ENCODE data around the gene AQP12B. TPM values are rescaled to one million over a fixed set of nuclear protein-coding genes. Genes with fewer than 3 reads are reported as not detected.
"Not testable (repeated sequence)": the region's sequence is repeated elsewhere in the genome, so short reads cannot be mapped to it uniquely, and the experiment has no call there.

The AQP12B gene
- total and polyA plus RNA-seq, 5 donors, result not detected

- ATAC-seq; H3K27ac ChIP-seq (ENCODE audit: low read length); H3K9me3 ChIP-seq (ENCODE audit: control insufficient read depth, low read length); H3K4me1 ChIP-seq (ENCODE audit: control insufficient read depth, insufficient read depth, low read length); H3K4me3 ChIP-seq (ENCODE audit: low read length); H3K27me3 ChIP-seq (ENCODE audit: control insufficient read depth, insufficient read depth); intact Hi-C loops (cut with DNase I): not testable (repeated sequence)
- WGBS, result 31% methylated on average over 12 of the region's 16 CpGs
- peak in 1 of 3 donors; percentile 50 for DNase-seq
Observed at GRCh38 chr2:240674461-240675184, 8.1 kb downstream of the AQP12B start.

GRCh38 chr2:240672701-240673190 lies 9.9 kb downstream of the AQP12B start:
- Histone ChIP-seq H3K27ac (ENCODE audit: low read length) (no peak overlapping the region), H3K4me3 (ENCODE audit: low read length) (no peak overlapping the region), H3K4me1 (ENCODE audit: control insufficient read depth, insufficient read depth, low read length) (no peaks in the 10 kb centered on the region), H3K27me3 (ENCODE audit: control insufficient read depth, insufficient read depth) (no peaks in the 10 kb centered on the region), H3K9me3 (ENCODE audit: control insufficient read depth, low read length) (no peaks in the 10 kb centered on the region)
- peak in 1 of 3 donors; percentile 55 for DNase-seq
- 8% methylated on average over 55 of the region's 55 CpGs for WGBS
- no peak for ATAC-seq
- intact Hi-C loops (cut with DNase I), result no loop called here

- Histone ChIP-seq H3K9me3 (ENCODE audit: control insufficient read depth, low read length) (no peaks in the 10 kb centered on the region), H3K4me3 (ENCODE audit: low read length) (no peak overlapping the region), H3K27me3 (ENCODE audit: control insufficient read depth, insufficient read depth) (no peaks in the 10 kb centered on the region), H3K27ac (ENCODE audit: low read length) (no peak overlapping the region), H3K4me1 (ENCODE audit: control insufficient read depth, insufficient read depth, low read length) (no peaks in the 10 kb centered on the region)
- no peak for ATAC-seq
- intact Hi-C loops (cut with DNase I), result no loop called here
- peak in 1 of 3 donors; percentile 52 for DNase-seq
- 46% methylated on average over 46 of the region's 46 CpGs for WGBS
Observed at GRCh38 chr2:240672076-240672700, 10.5 kb downstream of the AQP12B start.

- Histone ChIP-seq H3K27ac (ENCODE audit: low read length) (no peak overlapping the region), H3K4me1 (ENCODE audit: control insufficient read depth, insufficient read depth, low read length) (no peaks in the 10 kb centered on the region), H3K9me3 (ENCODE audit: control insufficient read depth, low read length) (no peaks in the 10 kb centered on the region), H3K27me3 (ENCODE audit: control insufficient read depth, insufficient read depth) (no peaks in the 10 kb centered on the region), H3K4me3 (ENCODE audit: low read length) (no peak overlapping the region)
- WGBS, result 77% methylated on average over 4 of the region's 4 CpGs
- DNase-seq, result no peak
- intact Hi-C loops (cut with DNase I), result no loop called here
- no peak for ATAC-seq
Observed at GRCh38 chr2:240670950-240671349, 11.7 kb downstream of the AQP12B start.

- Histone ChIP-seq H3K4me3 (ENCODE audit: low read length) (no peak overlapping the region), H3K9me3 (ENCODE audit: control insufficient read depth, low read length) (no peaks in the 10 kb centered on the region), H3K4me1 (ENCODE audit: control insufficient read depth, insufficient read depth, low read length) (no peaks in the 10 kb centered on the region), H3K27ac (ENCODE audit: low read length) (no peak overlapping the region), H3K27me3 (ENCODE audit: control insufficient read depth, insufficient read depth) (no peaks in the 10 kb centered on the region)
- no peak for ATAC-seq
- intact Hi-C loops (cut with DNase I), result no loop called here
- WGBS, result 78% methylated on average over 7 of the region's 7 CpGs
- no peak for DNase-seq
Observed at GRCh38 chr2:240670402-240670801, 12.3 kb downstream of the AQP12B start.

- H3K4me3 ChIP-seq (ENCODE audit: low read length), result no peak overlapping the region
- no peaks in the 10 kb centered on the region for H3K4me1 ChIP-seq (ENCODE audit: control insufficient read depth, insufficient read depth, low read length)
- H3K9me3 ChIP-seq (ENCODE audit: control insufficient read depth, low read length), result no peaks in the 10 kb centered on the region
- no peak overlapping the region for H3K27ac ChIP-seq (ENCODE audit: low read length)
- DNase-seq, result no peak
- no peak for ATAC-seq
- 80% methylated on average over 1 of the region's 1 CpG for WGBS
- intact Hi-C loops (cut with DNase I), result no loop called here
- no peaks in the 10 kb centered on the region for H3K27me3 ChIP-seq (ENCODE audit: control insufficient read depth, insufficient read depth)
Observed at GRCh38 chr2:240664622-240665021, 18.1 kb downstream of the AQP12B start.

GRCh38 chr2:240663546-240664190 lies 19.0 kb downstream of the AQP12B start:
- WGBS, result 72% methylated on average over 6 of the region's 6 CpGs
- no peaks in the 10 kb centered on the region for H3K27me3 ChIP-seq (ENCODE audit: control insufficient read depth, insufficient read depth)

GRCh38 chr2:240662681-240663080 lies 20.0 kb downstream of the AQP12B start:
- Histone ChIP-seq H3K9me3 (ENCODE audit: control insufficient read depth, low read length) (no peaks in the 10 kb centered on the region), H3K27me3 (ENCODE audit: control insufficient read depth, insufficient read depth) (no peaks in the 10 kb centered on the region), H3K4me3 (ENCODE audit: low read length) (no peak overlapping the region), H3K4me1 (ENCODE audit: control insufficient read depth, insufficient read depth, low read length) (no peaks in the 10 kb centered on the region), H3K27ac (ENCODE audit: low read length) (no peak overlapping the region)
- DNase-seq, result peak in 1 of 3 donors; percentile 11
- WGBS, result 83% methylated on average over 3 of the region's 3 CpGs
- ATAC-seq, result no peak
- intact Hi-C loops (cut with DNase I), result no loop called here

More at GRCh38 chr2:240663546-240664190, 19.0 kb downstream of the AQP12B start:
- H3K4me3 ChIP-seq (ENCODE audit: low read length), result no peak overlapping the region
- DNase-seq (no peak), ATAC-seq (no peak)
- H3K9me3 ChIP-seq (ENCODE audit: control insufficient read depth, low read length), result no peaks in the 10 kb centered on the region
- intact Hi-C loops (cut with DNase I), result no loop called here
- H3K4me1 ChIP-seq (ENCODE audit: control insufficient read depth, insufficient read depth, low read length), result no peaks in the 10 kb centered on the region
- no peak overlapping the region for H3K27ac ChIP-seq (ENCODE audit: low read length)

GRCh38 chr2:240659883-240660282 lies 22.8 kb downstream of the AQP12B start:
- ATAC-seq; H3K4me1 ChIP-seq (ENCODE audit: control insufficient read depth, insufficient read depth, low read length); H3K27me3 ChIP-seq (ENCODE audit: control insufficient read depth, insufficient read depth); DNase-seq; H3K4me3 ChIP-seq (ENCODE audit: low read length); H3K9me3 ChIP-seq (ENCODE audit: control insufficient read depth, low read length); H3K27ac ChIP-seq (ENCODE audit: low read length); intact Hi-C loops (cut with DNase I): not testable (repeated sequence)
- 91% methylated on average over 7 of the region's 7 CpGs for WGBS

- DNase-seq (peak in 1 of 3 donors; percentile 18), ATAC-seq (no peak)
- Histone ChIP-seq H3K9me3 (ENCODE audit: control insufficient read depth, low read length) (no peaks in the 10 kb centered on the region), H3K27ac (ENCODE audit: low read length) (no peak overlapping the region), H3K4me1 (ENCODE audit: control insufficient read depth, insufficient read depth, low read length) (no peaks in the 10 kb centered on the region), H3K4me3 (ENCODE audit: low read length) (no peak overlapping the region), H3K27me3 (ENCODE audit: control insufficient read depth, insufficient read depth) (no peaks in the 10 kb centered on the region)
- intact Hi-C loops (cut with DNase I), result no loop called here
- 68% methylated on average over 10 of the region's 10 CpGs for WGBS
Observed at GRCh38 chr2:240655931-240656886, 26.5 kb downstream of the AQP12B start.

All from right cardiac atrium (tissue), 5 donors.